HepG2 (cell line): ENCODE measurements around the gene CYP27B1. TPM values are rescaled to one million over a fixed set of nuclear protein-coding genes. Genes with fewer than 3 reads are reported as not detected.
A peak's percentile ranks its signal among the peaks of the same experiment; 100 is the strongest.

Source experiments
- ATM ChIP-seq: fragments of 450-650 bp; IDR thresholded peaks from 2 replicates; pipeline ENCODE4 v1.7.1; 2017; ENCODE audit warnings: mild to moderate bottlenecking, borderline replicate concordance
- BCL3 ChIP-seq: sonication (generic); formaldehyde crosslinking; IDR thresholded peaks from 2 replicates; pipeline ENCODE4 v1.5.1; 2020; ENCODE audit warnings: mild to moderate bottlenecking, missing genetic modification reagents, moderate library complexity
- GLI4 ChIP-seq: sonication (generic); formaldehyde crosslinking; IDR thresholded peaks from 2 replicates; pipeline ENCODE4 v1.5.1; 2020; ENCODE audit warnings: missing genetic modification reagents, mild to moderate bottlenecking, moderate library complexity, borderline replicate concordance
- GLMP ChIP-seq: sonication (generic); formaldehyde crosslinking; IDR thresholded peaks from 2 replicates; pipeline ENCODE4 v1.9.0; 2021; ENCODE audit warnings: missing genetic modification reagents, mild to moderate bottlenecking, borderline replicate concordance
- HNRNPUL1 ChIP-seq: fragments of 200-400 bp; formaldehyde crosslinking; IDR thresholded peaks from 2 replicates; pipeline ENCODE4 v1.6.1; 2017; ENCODE audit warnings: low read depth, mild to moderate bottlenecking, low read length, moderate library complexity
- ISX ChIP-seq: sonication (generic); formaldehyde crosslinking; conservative IDR thresholded peaks from 2 replicates; pipeline ENCODE4 v1.5.0; 2020; ENCODE audit warnings: missing genetic modification reagents
- MAX ChIP-seq: IDR thresholded peaks from 2 replicates; pipeline ENCODE4 v1.6.1; 2012; ENCODE audit warnings: inconsistent platforms
- MLXIP ChIP-seq: sonication (generic); formaldehyde crosslinking; IDR thresholded peaks from 2 replicates; pipeline ENCODE4 v1.9.0; 2021; ENCODE audit warnings: missing genetic modification reagents, borderline replicate concordance
- PREB ChIP-seq: sonication (generic); formaldehyde crosslinking; IDR thresholded peaks from 2 replicates; pipeline ENCODE4 v1.4.0; 2020; ENCODE audit warnings: missing genetic modification reagents
- RORA ChIP-seq: sonication (generic); formaldehyde crosslinking; IDR thresholded peaks from 2 replicates; pipeline ENCODE4 v1.5.0; 2020; ENCODE audit warnings: mild to moderate bottlenecking, missing genetic modification reagents, moderate library complexity
- ZNF562 ChIP-seq: sonication (generic); formaldehyde crosslinking; IDR thresholded peaks from 2 replicates; pipeline ENCODE4 v1.8.0; 2022; ENCODE audit warnings: missing genetic modification reagents, borderline replicate concordance
- ZNF749 ChIP-seq: sonication (generic); formaldehyde crosslinking; IDR thresholded peaks from 2 replicates; pipeline ENCODE4 v1.8.0; 2022; ENCODE audit warnings: mild to moderate bottlenecking, missing genetic modification reagents, moderate library complexity, borderline replicate concordance
- polyA plus RNA-seq, 8 experiments: library from polyadenylated mRNA; depleted of rRNA in 3 of 8; stranded (reverse) in 7 of 8; unstranded in 1 of 8; fragments of >200 nt; fragmentation: Illumina TruSeq in 4 of 8; extraction: Trizol in 4 of 8; gene quantifications; 2 replicates each; pipeline versions ENCODE4 v1.2.1 to v1.2.3, GENCODE V29; 2011 to 2016; ENCODE audit warnings: low read depth in 4 of 8, missing spikeins in 1 of 8, mixed read lengths in 1 of 8; ENCODE audit not compliant: insufficient read depth in 1 of 8
- total RNA-seq, 5 experiments: library from RNA; depleted of rRNA; stranded (reverse); fragments of >200 nt; fragmentation: Illumina TruSeq; extraction: Trizol; gene quantifications; 2 replicates each; pipeline ENCODE4 v1.2.3, GENCODE V29; 2016; ENCODE audit warnings: low read depth in 1 of 5

CYP27B1 gene
- total and polyA plus RNA-seq, 2 of the 13 experiments (the other 11 are each of a cell fraction or from before 2014, with no cell fraction given) = 2.3 to 3.0 TPM

GRCh38 chr12:57751788-57752667 is 14.8 kb downstream of the CYP27B1 start, which contains the start of gene CDK4 (continued):
- no peak for TF ChIP-seq GLI4 (CRISPR knock-in tag)
- peak; percentile 91; the same call in 1 of the 2 replicates for TF ChIP-seq ZNF749 (CRISPR knock-in tag)
- TF ChIP-seq HNRNPUL1 = 0 out of 2 replicates have a peak, but pooled peaks have one; percentile 48
- no peak for TF ChIP-seq ISX (CRISPR knock-in tag)
- TF ChIP-seq PREB (CRISPR knock-in tag) = no peak
- TF ChIP-seq BCL3 (CRISPR knock-in tag) = peak; percentile 96
- TF ChIP-seq ZNF562 (CRISPR knock-in tag) = no peak; the same call in 1 of the 2 replicates
- no peak for TF ChIP-seq GLMP (CRISPR knock-in tag)
- peak; percentile 99 for TF ChIP-seq MAX
- no peak; the same call in 1 of the 2 replicates for TF ChIP-seq MLXIP
- TF ChIP-seq RORA = no peak
- no peak for TF ChIP-seq ATM
